Epithelial cell of proximal tubule (primary cell): ENCODE data around the gene MRPL24. TPM values are rescaled to one million over a fixed set of nuclear protein-coding genes. Genes with fewer than 3 reads are reported as not detected.
A peak's percentile ranks its signal among the peaks of the same experiment; 100 is the strongest.

ENCODE experiments used
- DNase-seq: peaks from one replicate; pipeline ENCODE4 v3.0.0-alpha.2; 2011; ENCODE audit warnings: low read depth
- H3K4me3 ChIP-seq: 2 replicates; pipeline ENCODE4 v1.5.1; 2011; ENCODE audit warnings: low read depth, mild to moderate bottlenecking, low read length
- CTCF ChIP-seq: conservative IDR thresholded peaks from 2 replicates; pipeline ENCODE4 v1.5.1; 2012; ENCODE audit warnings: low read depth, mild to moderate bottlenecking, low read length
- total RNA-seq: library from RNA; depleted of rRNA; stranded (reverse); fragments of >200 nt; gene quantifications from 2 replicates; pipeline ENCODE4 v1.2.3, GENCODE V29; 2015

Gene MRPL24
- total RNA-seq, 1 donor from 2014 or later: 47.7 TPM

GRCh38 chr1:156725683-156726280, 15.1 kb downstream of the MRPL24 start:
- DNase-seq: no peak
- H3K4me3 ChIP-seq: peak overlapping the region; percentile 100
- peak; percentile 99 for TF ChIP-seq CTCF

- no peak overlapping the region for H3K4me3 ChIP-seq
- TF ChIP-seq CTCF: no peak
- no peak for DNase-seq
Observed at GRCh38 chr1:156721535-156721934, 19.4 kb downstream of the MRPL24 start.

GRCh38 chr1:156721131-156721530, 19.8 kb downstream of the MRPL24 start:
- H3K4me3 ChIP-seq: no peak overlapping the region
- no peak for TF ChIP-seq CTCF
- no peak for DNase-seq

- no peak for DNase-seq
- TF ChIP-seq CTCF: no peak
Observed at GRCh38 chr1:156717351-156717750, 23.5 kb downstream of the MRPL24 start.

GRCh38 chr1:156714830-156715229, 26.1 kb downstream of the MRPL24 start:
- no peak overlapping the region for H3K4me3 ChIP-seq
- no peak for DNase-seq
- no peak for TF ChIP-seq CTCF

More at GRCh38 chr1:156717351-156717750, 23.5 kb downstream of the MRPL24 start:
- no peak overlapping the region for H3K4me3 ChIP-seq

- DNase-seq: no peak
- H3K4me3 ChIP-seq: no peak overlapping the region
- no peak for TF ChIP-seq CTCF
Observed at GRCh38 chr1:156712626-156713025, 28.3 kb downstream of the MRPL24 start.
